HL-60 (cell line): Measurements from ENCODE around the gene TMEM273.

Experiments used
- DNase-seq, 2 experiments: peaks; one replicate each; pipeline ENCODE4 v3.0.0-alpha.2; 2010 to 2020; ENCODE audit warnings: low read depth in 1 of 2, low spot score in 1 of 2
- H3K27ac ChIP-seq: fragments of 250-450 bp; sonication (Bioruptor Pico); replicated peaks from 2 replicates; pipeline ENCODE4 v1.5.1; 2020; ENCODE audit warnings: mild to moderate bottlenecking, moderate library complexity
- H3K27me3 ChIP-seq: fragments of 250-450 bp; sonication (Bioruptor Pico); 2 replicates; pipeline ENCODE4 v1.5.1; 2021; ENCODE audit warnings: mild to moderate bottlenecking, moderate library complexity; ENCODE audit not compliant: insufficient read depth, poor library complexity, severe bottlenecking
- H3K4me3 ChIP-seq: replicated peaks from 2 replicates; pipeline ENCODE4 v1.5.1; 2011; ENCODE audit warnings: mild to moderate bottlenecking, control low read depth, low read length; ENCODE audit not compliant: insufficient read depth
- CTCF ChIP-seq: IDR thresholded peaks from one replicate; pipeline ENCODE4 v1.5.1; 2011; ENCODE audit warnings: low read length, control low read depth, inconsistent platforms; ENCODE audit not compliant: insufficient read depth
- GABPA ChIP-seq: IDR thresholded peaks from 2 replicates; pipeline ENCODE4 v1.6.1; 2012; ENCODE audit warnings: low read depth
- POLR2AphosphoS5 ChIP-seq: IDR thresholded peaks from 2 replicates; pipeline ENCODE4 v1.6.1; 2012; ENCODE audit warnings: low read depth
- REST ChIP-seq: IDR thresholded peaks from 2 replicates; pipeline ENCODE4 v1.6.1; 2012; ENCODE audit warnings: low read depth; ENCODE audit not compliant: insufficient replicate concordance
- SPI1 ChIP-seq: IDR thresholded peaks from 2 replicates; pipeline ENCODE4 v1.6.1; 2012; ENCODE audit warnings: low read depth, mild to moderate bottlenecking, borderline replicate concordance

Gene TMEM273

GRCh38 chr10:49177391-49178355 lies 10.5 kb downstream of the TMEM273 start:
- Histone ChIP-seq H3K27ac (no peak overlapping the region), H3K27me3 (no peaks in the 10 kb centered on the region), H3K4me3 (no peak overlapping the region)
- no peak for TF ChIP-seq REST
- TF ChIP-seq GABPA: no peak
- no peak for TF ChIP-seq SPI1
- TF ChIP-seq POLR2AphosphoS5: no peak
- no peak for TF ChIP-seq CTCF
- DNase-seq: no peak

- no peaks in the 10 kb centered on the region for H3K27me3 ChIP-seq
- no peak for TF ChIP-seq CTCF
- TF ChIP-seq POLR2AphosphoS5: no peak
- TF ChIP-seq GABPA: no peak
- TF ChIP-seq SPI1: no peak
- no peak for TF ChIP-seq REST
- H3K27ac ChIP-seq: no peak overlapping the region
- no peak overlapping the region for H3K4me3 ChIP-seq
- DNase-seq: no peak
These were observed 11.6 kb downstream of the TMEM273 start for GRCh38 chr10:49176310-49177268.

- H3K4me3 ChIP-seq: no peak overlapping the region
- TF ChIP-seq POLR2AphosphoS5 (no peak), REST (no peak), CTCF (no peak), SPI1 (no peak), GABPA (no peak)
- DNase-seq: no peak
- H3K27ac ChIP-seq: no peak overlapping the region
- no peaks in the 10 kb centered on the region for H3K27me3 ChIP-seq
These were observed 12.4 kb downstream of the TMEM273 start for GRCh38 chr10:49175587-49176309.
